Measurements from ENCODE around the gene TMEM63C.
A peak's percentile ranks its signal among the peaks of the same experiment; 100 is the strongest.

TMEM63C gene

DNA sequence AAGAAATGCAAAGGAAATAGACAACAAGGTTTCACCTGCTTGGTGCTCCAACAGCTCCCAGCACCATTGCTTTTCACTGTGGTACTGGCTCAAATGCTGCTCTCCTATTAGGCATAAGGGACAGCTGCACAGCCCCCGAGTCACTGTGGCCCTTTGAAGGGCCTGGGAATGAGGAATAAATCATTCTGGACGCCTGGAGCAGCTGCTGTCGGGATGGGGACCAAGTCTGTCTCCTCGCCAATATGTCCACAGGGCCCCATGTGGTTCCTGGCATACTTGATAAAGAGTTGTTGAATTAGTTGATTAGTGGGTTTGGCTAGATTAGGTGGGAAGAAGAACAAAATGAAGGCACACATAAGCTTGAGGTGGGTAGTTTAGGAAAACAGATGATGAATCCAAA is 102.5 kb downstream of the TMEM63C start:
- DNase-seq, result no peak

DNA sequence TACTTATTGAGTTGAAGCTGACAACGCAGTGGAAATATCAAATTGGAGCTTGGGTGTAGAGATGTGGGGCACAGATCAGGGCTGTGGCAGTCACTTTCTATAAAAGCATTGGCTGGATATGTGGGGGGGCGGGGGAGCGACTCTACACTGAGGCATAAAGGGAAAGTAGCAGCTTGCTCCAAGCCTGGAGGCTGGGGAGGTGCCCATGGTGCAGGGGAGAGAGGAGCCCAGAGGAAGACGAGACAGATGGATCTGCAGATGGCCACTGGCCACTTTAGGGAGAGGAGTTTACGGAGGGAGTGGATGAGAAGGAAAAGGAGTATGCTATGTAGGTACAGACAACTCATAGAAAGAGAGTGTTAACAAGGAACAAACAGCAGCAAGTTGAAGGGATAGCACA is 102.9 kb downstream of the TMEM63C start:
- DNase-seq, result no peak

DNA sequence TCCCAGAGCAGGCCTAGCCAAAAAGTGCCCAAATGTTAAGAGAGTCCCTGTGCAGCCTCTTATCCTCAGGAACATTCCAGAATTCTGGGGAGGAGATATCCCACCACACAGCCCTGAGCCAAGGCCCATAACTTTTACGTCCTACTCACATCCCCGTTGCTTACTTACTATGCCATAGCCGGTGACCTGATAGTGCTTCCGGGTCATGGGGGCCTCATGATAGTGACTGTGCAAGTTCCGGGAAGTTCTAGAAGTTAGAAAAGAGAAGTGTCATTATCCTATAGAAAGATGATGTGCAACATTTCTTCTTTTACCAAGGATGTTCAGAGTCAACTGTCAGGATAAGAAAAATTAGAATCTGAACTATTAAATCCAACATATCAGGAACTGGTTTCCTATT is 105.0 kb downstream of the TMEM63C start:
- DNase-seq, result no peak

DNA sequence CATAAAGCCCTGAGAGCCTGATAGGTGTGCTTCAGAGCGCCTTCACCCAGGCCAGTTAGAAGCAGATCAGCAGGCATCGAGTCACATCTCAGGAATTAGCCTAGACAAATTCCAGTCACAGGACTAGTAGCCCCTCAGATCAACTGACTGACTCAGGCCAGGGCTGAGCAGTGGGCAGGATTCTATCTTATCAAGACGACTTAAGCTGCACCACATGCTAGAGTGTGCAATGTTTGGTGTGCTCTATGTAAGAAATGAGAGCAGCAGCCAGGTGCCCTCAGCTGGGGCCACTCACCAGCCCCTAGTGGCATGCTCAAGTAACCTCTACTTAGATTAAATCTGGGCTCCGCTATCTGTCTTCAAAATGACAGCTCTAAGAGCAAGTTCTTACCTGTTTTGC is 109.1 kb downstream of the TMEM63C start:
- DNase-seq, result no peak

DNA sequence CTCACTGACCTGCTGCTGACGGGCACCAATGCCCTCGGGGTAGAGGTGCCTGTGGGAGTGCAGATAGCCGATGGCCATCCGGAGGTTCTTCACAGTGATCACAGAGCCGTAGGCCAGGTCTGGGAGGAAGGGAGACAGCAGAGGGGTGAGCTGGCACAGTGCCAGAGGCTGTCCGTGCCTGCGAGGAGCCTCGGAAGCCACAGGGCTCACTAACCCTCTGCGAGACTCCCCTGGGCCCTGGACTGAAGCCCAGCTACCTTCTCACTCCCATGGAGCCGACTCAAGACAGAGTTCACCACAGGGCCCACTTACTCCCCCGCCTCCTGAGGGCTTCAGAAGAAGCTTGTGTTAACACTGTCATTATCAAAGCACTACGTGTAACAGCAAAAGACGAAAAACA is 114.6 kb downstream of the TMEM63C start:
- no peak for DNase-seq

DNA sequence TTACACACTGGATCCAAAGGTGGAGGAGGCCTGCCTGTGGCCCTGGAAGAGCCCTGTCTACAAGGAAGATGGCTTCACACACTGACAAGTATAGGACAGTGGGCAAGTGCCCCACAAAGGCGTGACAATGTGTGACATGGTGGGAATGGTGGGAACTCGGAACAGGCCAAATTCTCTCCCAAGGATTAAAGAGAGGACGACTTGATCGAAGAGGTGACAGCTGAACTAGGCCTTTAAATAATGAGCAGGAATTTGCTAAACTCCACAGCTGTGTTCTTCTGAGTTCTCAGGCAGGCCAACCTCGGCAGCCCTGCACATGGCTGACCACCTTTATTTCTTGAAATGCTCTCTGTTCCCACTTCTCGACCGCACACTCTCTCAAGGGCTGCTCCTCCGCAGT is 115.3 kb downstream of the TMEM63C start:
- no peak for DNase-seq

DNA sequence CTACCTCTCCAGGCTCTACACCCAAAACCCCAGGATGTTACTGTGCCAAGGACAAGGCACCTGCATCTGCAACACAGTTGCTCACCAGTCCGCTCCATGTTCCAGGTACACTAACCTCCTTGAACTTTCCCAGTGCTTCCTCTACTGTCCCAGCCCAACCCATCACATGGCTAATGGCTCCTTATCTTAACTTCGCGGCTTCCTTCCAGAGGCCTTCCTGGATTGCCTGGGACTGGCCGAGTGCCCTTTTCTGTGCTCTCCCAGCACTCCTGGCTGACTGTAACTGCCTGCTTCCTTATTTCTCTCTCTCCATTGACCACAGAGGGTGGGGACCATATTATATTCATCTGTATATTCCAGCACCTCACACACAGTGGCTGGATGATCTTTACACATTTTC is 118.2 kb downstream of the TMEM63C start:
- DNase-seq, result no peak

DNA sequence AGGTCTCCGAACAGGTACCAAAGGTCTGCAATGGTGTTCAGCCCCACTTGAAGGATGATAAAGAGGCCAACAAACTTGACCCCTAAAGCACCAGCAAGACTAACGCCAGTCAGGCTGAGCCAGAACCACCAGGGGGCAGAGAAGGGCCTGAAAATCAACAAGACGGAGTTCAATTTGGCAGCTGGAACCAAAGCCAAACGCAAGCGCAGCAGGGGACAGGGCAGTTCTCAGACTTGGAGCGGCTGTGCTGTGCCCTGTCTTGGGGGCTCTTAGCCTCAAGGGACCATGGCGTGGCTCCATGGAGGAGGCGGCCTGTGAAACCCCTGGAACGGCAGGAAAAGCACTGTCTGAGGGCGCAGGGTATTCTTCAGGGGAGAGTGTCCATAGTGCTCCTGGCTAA is 119.5 kb downstream of the TMEM63C start:
- DNase-seq, result peak; percentile 43

DNA sequence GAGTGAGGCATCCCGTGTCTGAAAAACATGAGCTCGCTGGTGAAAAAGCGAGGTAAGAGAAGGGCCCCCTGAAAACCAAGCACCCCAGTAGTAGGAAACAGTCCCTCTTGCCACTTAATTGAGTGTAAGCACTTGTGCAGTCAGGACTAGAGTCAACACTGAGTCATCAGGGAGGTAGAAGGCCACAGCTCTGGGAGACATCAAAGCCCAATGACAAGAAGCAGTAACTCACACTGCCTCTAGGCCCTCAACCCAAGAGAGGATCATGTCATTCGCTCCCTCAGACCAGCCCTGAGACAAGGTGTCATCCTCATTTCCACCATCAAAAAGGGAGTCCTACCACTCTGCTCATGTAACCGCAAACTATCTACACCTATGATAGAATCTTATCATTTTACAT is 121.3 kb downstream of the TMEM63C start:
- DNase-seq, result no peak

DNA sequence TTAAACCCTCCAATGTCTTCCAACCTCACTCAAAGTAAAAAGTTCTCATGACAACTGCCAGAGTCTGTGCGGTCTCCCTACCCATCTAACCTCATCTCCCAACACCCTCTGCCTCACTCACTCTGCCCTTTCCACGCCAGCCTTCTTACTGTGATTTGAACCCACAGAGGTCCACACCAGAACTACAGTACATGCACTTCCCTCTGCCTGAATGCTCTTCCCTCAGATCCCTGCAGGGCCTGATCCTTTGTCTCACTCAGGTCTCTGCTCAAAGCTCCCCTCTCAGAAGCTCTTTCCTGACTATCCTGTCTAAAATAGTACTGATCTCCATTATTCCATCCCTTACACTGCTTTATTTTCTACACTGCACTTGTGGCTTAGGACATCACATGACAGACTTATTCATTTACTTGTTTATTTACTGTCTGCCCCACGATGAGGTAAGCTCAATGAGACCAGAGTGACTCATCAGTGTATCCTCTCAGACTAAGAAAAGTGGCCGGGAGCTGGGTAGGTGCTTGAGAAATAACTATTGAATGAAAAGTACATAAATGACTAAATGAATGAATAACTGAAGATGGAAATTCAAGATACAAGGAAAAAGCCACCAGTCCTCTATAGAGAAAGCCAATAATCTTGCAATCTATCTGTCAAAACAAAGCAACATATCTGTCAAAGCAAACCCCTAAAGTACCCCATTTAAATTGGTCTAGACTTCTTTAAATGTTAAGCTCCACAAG is 122.0 kb downstream of the TMEM63C start:
- DNase-seq, result no peak

DNA sequence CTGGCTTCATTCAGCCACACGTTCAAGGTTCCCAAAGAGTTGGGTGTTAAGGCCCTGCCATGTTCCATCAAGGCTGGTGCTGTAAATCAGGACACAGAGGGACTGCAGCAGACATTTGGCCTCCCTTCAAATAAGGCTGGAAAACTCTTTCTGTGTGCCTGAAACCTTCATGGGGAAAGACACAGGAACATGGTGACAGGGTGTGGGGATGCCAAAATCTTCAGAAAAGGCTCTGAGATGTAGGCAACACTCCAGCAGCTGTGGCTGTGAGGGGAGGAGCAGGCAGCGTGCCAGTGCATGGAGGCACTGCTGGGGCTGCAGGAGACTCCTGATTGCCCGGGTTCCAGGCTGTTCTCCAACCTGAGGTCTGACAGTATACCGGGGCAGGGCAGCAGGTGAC is 124.1 kb downstream of the TMEM63C start:
- no peak for DNase-seq

DNA sequence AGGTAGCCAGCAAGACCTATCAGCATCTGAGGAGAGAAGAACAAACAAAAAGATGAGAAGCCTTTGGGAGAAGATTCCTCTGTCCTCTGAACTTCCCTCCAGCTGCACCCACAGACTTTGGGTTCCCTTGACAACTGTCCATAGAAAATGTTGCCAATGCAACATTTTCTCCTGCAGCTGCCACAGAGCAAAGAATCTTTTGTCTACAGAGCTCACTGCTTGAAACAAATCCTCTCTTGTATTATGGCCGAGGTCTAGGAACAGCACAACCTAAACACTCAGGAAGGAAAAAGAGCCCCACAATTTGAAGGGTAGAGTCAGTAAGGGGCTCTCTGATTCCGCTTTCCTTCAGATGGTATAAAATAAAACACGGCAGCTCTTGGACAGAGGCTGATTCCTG is 124.8 kb downstream of the TMEM63C start:
- DNase-seq, result no peak

DNA sequence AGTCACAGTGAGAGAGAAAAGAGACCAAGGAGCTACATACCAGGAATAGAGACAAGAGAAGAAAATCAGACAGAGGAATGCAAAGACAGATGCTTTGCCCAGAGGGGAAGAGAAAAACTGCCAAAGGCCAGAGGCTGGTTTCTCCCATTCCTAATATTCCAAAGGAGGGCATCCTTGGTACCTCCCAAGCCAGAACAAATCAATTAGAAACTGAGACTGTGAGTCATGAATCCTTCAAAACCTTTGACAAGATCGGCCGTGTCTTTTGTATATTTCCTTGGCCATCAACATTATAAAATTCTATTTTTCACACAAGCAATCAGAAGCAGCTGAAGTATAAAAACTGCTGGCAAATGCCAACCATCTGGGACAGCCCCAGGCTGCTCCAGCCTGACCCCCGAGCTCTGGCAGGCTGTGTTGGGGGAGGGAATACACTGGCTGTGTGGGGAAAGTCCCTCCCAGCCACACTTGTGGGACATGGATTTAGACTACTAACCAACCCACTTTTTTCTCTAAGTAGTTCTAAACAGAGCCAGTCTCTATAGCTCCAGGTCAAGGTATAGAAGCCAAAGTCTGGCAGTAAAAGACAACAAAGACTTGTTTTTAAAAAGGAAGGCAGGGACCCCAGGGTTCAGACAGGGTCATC is 125.4 kb downstream of the TMEM63C start:
- DNase-seq, result no peak

Measured in activated CD4-positive, alpha-beta T cell treated with anti-CD3 and anti-CD28 coated beads, Interleukin-2, amount 50 U/mL, for 1 hour (primary cell).